GM19099 (cell line): ENCODE measurements around the gene TRIM32.

Source experiments
- POLR2A ChIP-seq: IDR thresholded peaks from 3 replicates; pipeline ENCODE4 v1.6.1; 2011; ENCODE audit warnings: low read depth; ENCODE audit not compliant: insufficient read length; ENCODE audit errors: extremely low read depth

TRIM32 gene

DNA sequence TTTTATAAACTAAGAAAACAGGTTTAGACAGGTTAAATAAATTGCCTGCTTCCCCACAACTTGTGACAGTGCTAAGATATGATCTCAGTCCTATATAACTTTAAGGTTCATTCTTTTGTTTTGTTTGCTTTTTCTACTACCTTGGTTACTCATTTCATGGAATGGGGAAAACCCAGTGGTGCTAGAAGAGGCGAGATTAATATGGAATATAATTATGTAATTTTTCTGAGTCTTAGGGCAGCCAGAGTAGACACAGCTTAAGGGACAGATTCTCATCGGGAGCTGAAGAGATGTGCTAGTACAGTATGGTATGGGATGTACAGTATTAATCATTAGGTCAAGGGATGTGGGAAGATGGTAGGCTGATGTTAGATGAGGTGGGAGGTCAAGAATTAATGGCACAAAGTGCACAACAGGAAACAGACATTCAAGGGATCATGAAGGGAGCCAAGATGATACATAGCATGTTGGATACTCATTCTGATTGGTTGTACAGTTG lies 6.2 kb downstream of the TRIM32 start:
- no peak for TF ChIP-seq POLR2A

DNA sequence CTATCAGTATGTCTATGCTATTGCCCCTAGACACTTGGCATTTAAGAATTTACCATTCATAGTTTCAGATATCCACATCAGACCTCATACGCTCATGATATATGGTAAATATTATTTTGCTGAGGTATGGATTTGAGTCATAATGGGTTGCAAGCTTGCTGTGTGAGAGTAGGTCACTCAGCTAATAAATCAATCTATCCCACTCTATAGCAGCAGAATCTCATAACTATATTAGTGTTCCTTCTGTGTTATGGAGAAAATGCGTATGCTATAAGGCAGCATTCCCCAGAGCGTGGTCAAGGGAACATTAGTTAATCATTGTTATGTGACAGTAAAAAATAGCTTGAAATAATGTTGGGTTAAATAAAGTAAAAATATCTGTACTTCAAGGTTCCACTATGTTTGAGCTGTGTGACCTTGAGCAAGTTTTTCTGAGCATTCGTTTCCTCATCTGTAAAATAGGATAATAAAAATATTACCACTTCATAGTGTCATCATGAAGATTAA lies 7.7 kb downstream of the TRIM32 start:
- TF ChIP-seq POLR2A = no peak

DNA sequence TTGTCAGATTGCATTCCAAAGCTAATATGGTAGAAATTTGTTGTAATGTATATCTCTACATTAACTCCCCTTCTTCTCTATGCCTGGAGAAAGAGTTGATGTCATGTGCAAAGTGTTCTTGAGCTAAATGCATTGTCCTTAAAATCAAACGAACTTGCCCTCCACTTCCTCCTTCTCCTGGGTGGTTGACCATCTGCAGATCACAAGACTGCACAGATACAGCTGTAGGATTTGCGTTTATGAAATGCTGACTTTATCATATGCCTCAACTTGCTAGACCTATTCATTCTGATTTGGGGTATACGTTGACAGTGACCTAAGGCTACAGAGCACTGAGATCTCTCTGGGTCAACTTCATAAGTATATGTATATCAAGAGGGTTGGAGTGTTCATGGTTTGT lies 8.3 kb downstream of the TRIM32 start:
- no peak for TF ChIP-seq POLR2A

DNA sequence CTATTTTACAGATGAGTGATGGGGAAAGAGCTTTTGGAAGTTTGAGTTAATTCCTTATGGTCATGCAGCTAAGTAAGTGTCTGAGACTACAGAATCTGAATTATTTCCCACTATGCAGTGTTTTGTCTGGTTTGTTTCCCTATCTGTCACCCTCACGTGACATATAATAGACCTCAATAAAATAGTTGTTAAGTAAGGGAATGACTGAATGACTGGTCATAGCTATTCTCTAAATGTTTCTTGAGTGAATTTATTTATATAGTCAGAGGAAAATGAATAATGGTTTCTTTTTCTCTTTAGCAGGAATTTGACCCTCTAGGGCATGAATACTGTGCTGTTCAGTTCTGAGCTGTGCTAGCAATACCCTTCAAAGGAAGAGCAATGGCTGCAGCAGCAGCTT lies 10.3 kb downstream of the TRIM32 start:
- no peak for TF ChIP-seq POLR2A

GRCh38 chr9:116697887-116698286 lies 10.8 kb downstream of the TRIM32 start:
- no peak for TF ChIP-seq POLR2A

DNA sequence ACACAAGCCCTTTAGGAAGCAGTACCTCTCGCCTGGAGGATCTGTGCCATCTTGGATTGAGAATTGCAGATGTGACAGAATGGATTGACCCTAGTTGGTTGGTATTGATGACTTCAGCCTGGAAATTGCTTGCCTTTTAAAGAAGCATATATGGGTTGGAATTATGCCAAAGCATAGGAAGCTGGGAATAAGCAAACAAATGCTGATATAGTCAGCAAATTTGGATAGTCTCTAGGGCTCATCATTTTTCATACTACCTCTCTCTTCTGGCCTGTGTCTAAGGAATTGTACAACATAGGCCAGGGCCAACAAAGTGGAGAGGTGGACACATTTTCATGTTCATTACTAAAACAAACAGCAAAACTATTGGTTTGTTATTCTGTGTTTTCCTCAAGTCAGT lies 13.2 kb downstream of the TRIM32 start:
- TF ChIP-seq POLR2A = no peak

- TF ChIP-seq POLR2A = no peak
Measured at GRCh38 chr9:116700882-116701865, 14.1 kb downstream of the TRIM32 start.

DNA sequence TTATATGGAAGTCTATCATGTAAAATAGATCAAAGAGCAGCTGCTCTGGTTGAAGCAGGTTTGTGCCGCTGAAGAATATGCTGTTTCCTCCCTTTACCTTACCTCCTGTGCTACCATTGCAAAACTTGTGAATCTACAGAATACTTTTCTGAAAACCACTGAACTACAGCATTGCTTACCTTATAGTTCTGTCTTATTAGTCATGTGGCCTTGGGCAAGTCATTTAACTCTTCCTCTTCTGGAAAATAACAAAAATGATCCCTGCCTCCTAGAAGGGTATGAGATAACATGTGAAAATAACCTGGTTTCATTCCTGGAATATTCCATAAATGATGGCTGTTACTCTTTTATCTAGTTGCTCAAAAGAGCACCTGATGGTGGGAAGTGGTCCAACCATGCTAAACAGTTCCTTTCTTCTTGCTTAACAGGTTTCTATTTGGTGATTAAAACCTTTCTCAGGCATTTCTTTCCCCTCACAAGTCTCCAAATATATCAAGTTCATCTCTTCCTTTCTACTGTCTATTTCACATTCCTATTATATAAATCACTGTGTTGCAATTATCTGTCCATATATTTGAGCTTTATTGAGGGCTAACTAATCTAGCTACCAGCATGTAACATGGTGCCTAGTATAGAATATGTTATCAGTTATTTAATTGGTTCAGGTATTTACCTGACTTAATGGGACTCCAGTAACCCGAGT lies 15.0 kb downstream of the TRIM32 start:
- no peak for TF ChIP-seq POLR2A

DNA sequence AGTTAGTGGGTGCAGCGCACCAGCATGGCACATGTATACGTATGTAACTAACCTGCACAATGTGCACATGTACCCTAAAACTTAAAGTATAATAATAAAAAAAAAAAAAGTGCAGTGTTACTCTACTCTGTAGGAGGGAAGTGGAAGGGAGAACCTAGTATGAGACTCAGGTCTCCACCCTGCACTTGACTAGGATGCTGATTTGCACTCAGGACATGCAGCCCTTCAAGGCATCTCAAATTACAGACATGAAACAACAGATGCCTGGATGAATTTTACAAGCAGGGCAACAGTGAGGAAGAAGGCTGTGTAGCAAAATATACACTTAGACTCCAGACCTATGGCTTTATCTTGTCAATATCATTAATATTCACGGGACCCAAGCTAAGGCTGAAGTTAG lies 16.5 kb downstream of the TRIM32 start:
- TF ChIP-seq POLR2A = no peak

DNA sequence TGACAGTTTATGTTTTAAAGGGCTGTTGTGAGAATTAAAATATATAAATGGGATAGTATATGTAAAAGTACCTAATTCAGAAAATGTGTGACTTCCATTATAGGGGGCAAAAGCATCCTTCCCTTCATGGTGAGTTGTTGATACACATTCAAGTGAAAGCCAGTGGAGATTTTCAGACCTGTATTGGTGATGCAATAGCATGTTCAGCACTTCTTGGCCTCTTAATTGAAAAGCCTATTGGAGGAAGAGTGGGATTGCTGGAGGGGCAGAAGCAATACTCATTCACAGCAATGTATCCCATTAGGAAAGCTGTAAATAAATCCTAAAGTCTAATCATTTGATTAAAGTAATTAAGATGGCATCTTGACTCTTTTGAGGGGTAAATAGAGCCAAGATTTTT lies 17.4 kb downstream of the TRIM32 start:
- TF ChIP-seq POLR2A = no peak

- no peak for TF ChIP-seq POLR2A
Measured at GRCh38 chr9:116705531-116705930, 18.4 kb downstream of the TRIM32 start.

DNA sequence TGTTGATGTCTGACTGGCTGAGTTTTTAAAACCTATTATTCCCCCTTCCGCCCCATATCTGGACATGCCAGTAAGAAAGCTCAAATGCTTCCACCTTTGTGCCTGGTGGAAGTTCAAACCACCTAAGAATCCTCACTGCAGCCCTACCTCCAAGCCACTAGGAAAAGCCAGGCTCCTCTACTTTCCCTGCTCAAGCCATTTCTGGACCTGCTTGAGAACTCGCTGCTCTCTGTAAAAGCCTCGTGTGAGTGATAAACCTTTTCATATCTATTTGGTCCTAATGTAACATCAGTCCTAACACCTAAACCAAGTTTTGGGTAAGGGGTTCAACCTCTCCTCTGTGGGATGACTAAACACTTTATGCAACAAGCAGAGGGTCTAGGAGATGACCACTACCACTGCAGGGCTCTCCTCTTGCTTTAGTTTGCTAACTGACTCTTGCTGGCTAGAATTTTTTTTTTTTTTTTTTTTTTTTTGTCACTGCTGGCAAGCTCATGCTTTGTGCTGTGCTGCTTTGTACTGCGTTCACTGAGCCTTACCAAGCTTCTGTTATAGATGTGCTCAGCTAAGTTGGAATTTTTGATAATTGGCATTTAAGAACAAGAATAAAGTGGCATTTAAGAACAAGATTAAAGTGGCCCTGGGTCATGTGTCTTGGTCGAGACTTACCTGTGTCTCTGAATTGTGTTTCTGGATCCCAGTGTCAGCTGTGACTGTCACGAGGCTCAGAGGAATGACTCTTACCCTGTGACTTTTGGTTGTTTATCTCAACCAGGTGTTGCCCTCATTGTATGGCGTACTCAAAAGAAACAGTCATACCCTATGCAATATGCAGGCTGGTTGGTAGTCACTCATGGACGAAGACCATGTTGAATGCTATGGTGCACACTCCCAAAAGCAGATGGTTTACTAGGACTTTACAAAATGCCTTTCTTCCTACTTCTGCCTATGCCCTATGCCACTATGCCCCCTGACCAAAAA lies 19.5 kb downstream of the TRIM32 start:
- no peak for TF ChIP-seq POLR2A

DNA sequence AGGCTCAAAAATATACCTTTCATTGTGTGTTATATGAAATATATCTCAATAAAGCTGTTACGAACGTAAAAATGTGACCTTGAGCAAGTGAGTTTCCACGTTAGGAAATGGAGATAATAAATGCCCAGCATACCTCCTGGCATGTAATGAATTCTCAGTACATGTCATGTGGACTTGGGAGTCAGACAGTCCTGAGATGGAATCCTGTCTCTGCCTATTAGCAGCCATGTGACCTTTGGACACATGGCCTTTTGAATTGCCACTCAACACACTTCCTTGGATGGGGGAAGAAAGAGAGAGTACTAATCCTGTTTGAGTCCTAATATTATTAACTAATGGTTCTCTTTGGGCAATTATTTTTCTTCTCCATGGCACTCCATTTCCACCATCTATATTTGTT lies 25.7 kb downstream of the TRIM32 start:
- TF ChIP-seq POLR2A = no peak

GRCh38 chr9:116713271-116713670 lies 26.2 kb downstream of the TRIM32 start:
- no peak for TF ChIP-seq POLR2A
